Trophoblast cell (in vitro differentiated cells and primary cell): Measurements from ENCODE around the gene ZFHX3.
"Not testable (repeated sequence)": the region's sequence is repeated elsewhere in the genome, so short reads cannot be mapped to it uniquely, and the experiment has no call there.

Experiments
- DNase-seq, 2 donors: peaks; one replicate each; pipeline ENCODE4 v3.0.0-alpha.2; 2016
- H2AFZ ChIP-seq: 2 replicates; pipeline ENCODE4 v1.6.1; 2013; ENCODE audit warnings: low read length, moderate library complexity, mild to moderate bottlenecking; ENCODE audit not compliant: insufficient read depth, poor library complexity
- H2AK5ac ChIP-seq: 2 replicates; pipeline ENCODE4 v1.6.1; 2013; ENCODE audit warnings: mild to moderate bottlenecking, low read length
- H2BK120ac ChIP-seq: 2 replicates; pipeline ENCODE4 v1.6.1; 2013; ENCODE audit warnings: low read length, mild to moderate bottlenecking, moderate library complexity; ENCODE audit not compliant: insufficient read depth, poor library complexity
- H2BK12ac ChIP-seq: 2 replicates; pipeline ENCODE4 v1.6.1; 2013; ENCODE audit warnings: mild to moderate bottlenecking, low read length, moderate library complexity
- H2BK5ac ChIP-seq: 2 replicates; pipeline ENCODE4 v1.6.1; 2013; ENCODE audit warnings: low read length, low read depth, moderate library complexity, mild to moderate bottlenecking; ENCODE audit not compliant: poor library complexity
- H3K14ac ChIP-seq: 2 replicates; pipeline ENCODE4 v1.6.1; 2013; ENCODE audit warnings: mild to moderate bottlenecking, low read length
- H3K18ac ChIP-seq: 2 replicates; pipeline ENCODE4 v1.6.1; 2013; ENCODE audit warnings: mild to moderate bottlenecking, low read length
- H3K23ac ChIP-seq: 2 replicates; pipeline ENCODE4 v1.6.1; 2013; ENCODE audit warnings: low read length
- H3K27ac ChIP-seq: 2 replicates; pipeline ENCODE4 v1.5.1; 2013; ENCODE audit warnings: low read depth, mild to moderate bottlenecking, inconsistent platforms, low read length, moderate library complexity
- H3K27me3 ChIP-seq: 2 replicates; pipeline ENCODE4 v1.6.1; 2013; ENCODE audit warnings: inconsistent platforms, mild to moderate bottlenecking, low read length, moderate library complexity; ENCODE audit not compliant: insufficient read depth
- H3K36me3 ChIP-seq, 2 experiments: 1 replicate in 1 of 2; 2 replicates in 1 of 2; pipeline ENCODE4 v1.6.1; 2013; ENCODE audit warnings: low read length in 2 of 2, mild to moderate bottlenecking in 2 of 2, moderate library complexity in 1 of 2; ENCODE audit not compliant: insufficient read depth in 2 of 2, control insufficient read depth in 1 of 2
- H3K4ac ChIP-seq: 2 replicates; pipeline ENCODE4 v1.6.1; 2013; ENCODE audit warnings: low read depth, mild to moderate bottlenecking, low read length, moderate library complexity
- H3K4me1 ChIP-seq, 2 experiments: 1 replicate in 1 of 2; 2 replicates in 1 of 2; pipeline ENCODE4 v1.6.1; 2013; ENCODE audit warnings: low read length in 2 of 2, mild to moderate bottlenecking in 2 of 2, moderate library complexity in 1 of 2; ENCODE audit not compliant: insufficient read depth in 2 of 2, control insufficient read depth in 1 of 2
- H3K4me2 ChIP-seq: 2 replicates; pipeline ENCODE4 v1.6.1; 2013; ENCODE audit warnings: inconsistent platforms, mild to moderate bottlenecking, low read length, moderate library complexity
- H3K4me3 ChIP-seq: 2 replicates; pipeline ENCODE4 v1.5.1; 2013; ENCODE audit warnings: mild to moderate bottlenecking, low read depth, low read length, inconsistent platforms
- H3K79me1 ChIP-seq: one replicate; pipeline ENCODE4 v1.6.1; 2013; ENCODE audit warnings: low read length
- H3K79me2 ChIP-seq: 2 replicates; pipeline ENCODE4 v1.6.1; 2013; ENCODE audit warnings: low read length, mild to moderate bottlenecking; ENCODE audit not compliant: control insufficient read depth, insufficient read depth, poor library complexity
- H3K9ac ChIP-seq: 2 replicates; pipeline ENCODE4 v1.6.1; 2013; ENCODE audit warnings: mild to moderate bottlenecking, low read length
- H3K9me3 ChIP-seq: 2 replicates; pipeline ENCODE4 v1.6.1; 2013; ENCODE audit warnings: low read depth, mild to moderate bottlenecking, control low read depth, inconsistent platforms, low read length; ENCODE audit not compliant: insufficient read depth
- H4K12ac ChIP-seq: 2 replicates; pipeline ENCODE4 v1.6.1; 2013; ENCODE audit warnings: low read depth, mild to moderate bottlenecking, low read length, moderate library complexity
- H4K8ac ChIP-seq: 2 replicates; pipeline ENCODE4 v1.6.1; 2013; ENCODE audit warnings: low read depth, mild to moderate bottlenecking, low read length, moderate library complexity
- H4K91ac ChIP-seq: one replicate; pipeline ENCODE4 v1.6.1; 2013; ENCODE audit warnings: low read depth, mild to moderate bottlenecking, low read length, moderate library complexity
- WGBS: extraction: QIAGEN DNeasy Blood & Tissue Kit; methylation state at CpG from one replicate; pipeline ENCODE4 v1.1.7; 2013; ENCODE audit warnings: missing lambda C conversion rate; ENCODE audit not compliant: insufficient read length, insufficient coverage; ENCODE audit errors: extremely low coverage; 5-methylcytosine and 5-hydroxymethylcytosine counted together

The ZFHX3 gene

GRCh38 chr16:73072051-73072450 lies 24.1 kb upstream of the ZFHX3 start:
- peaks cover 12 to 21% of the 10 kb centered on the region in 2 experiments for H3K4me1 ChIP-seq
- not testable (repeated sequence) for H3K4me3 ChIP-seq

DNA sequence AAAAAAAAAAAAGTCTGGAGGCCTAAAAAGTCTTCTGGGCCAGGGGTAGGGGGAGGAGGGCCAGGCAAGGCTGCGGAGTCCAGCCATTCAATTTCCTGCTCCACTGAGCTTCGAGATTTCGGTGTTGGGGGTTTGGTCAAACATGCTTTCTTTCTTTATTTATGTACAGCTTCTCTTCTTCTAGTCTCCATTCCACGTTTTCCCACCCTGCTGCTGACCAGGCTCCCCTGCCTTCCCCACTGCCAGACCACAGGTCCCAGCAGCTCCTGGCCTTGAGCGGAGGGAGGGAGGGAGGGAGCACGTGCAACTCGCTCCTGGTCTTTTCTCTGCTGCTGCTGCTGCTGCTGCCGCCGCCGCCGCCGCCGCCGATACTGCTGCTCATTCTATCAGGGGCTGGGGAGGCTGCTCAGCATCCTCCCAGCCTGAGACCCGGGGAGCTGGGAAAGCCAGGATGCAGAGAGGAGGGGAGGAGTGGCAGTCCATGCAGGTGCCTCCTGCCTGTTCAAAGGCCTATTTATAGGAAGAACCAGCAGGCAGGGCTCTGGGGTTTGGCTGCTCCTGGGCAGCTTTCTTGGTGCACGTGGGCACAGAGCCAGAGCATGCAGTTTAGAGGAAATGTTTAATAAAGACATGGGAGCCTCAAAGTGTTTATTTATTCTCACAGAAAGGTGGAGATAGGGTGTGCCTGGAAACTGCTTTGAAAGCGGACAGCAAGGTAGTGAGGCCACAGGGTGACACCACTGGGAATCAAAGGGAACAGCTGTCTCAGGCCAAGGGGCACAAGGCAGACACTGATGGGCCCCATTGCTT lies 23.4 kb upstream of the ZFHX3 start:
- Histone ChIP-seq H3K9me3 (no peaks in the 10 kb centered on the region), H4K91ac (peak overlapping the region; percentile 25), H2AK5ac (no peak overlapping the region), H3K18ac (no peak overlapping the region), H3K27me3 (peaks cover 6% of the 10 kb centered on the region), H3K79me1 (peaks cover 9% of the 10 kb centered on the region), H4K12ac (no peak overlapping the region), H2BK5ac (peak overlapping the region; percentile 8), H3K4me3 (no peak overlapping the region), H2BK120ac (no peak overlapping the region), H3K14ac (no peak overlapping the region), H3K23ac (no peak overlapping the region), H3K27ac (peak overlapping the region; percentile 63), H3K4ac (no peak overlapping the region), H2BK12ac (peak overlapping the region; percentile 37), H4K8ac (no peak overlapping the region), H3K4me1 (peaks cover 18 to 28% of the 10 kb centered on the region in 2 experiments), H3K79me2 (no peaks in the 10 kb centered on the region), H3K9ac (no peak overlapping the region), H3K4me2 (peak overlapping the region; percentile 50), H2AFZ (no peak overlapping the region), H3K36me3 (no peaks in the 10 kb centered on the region)
- DNase-seq = no peak
- no CpG with 5 or more reads among the region's 17 CpGs for WGBS

More at GRCh38 chr16:73072051-73072450, 24.1 kb upstream of the ZFHX3 start:
- not testable (repeated sequence) for H3K9me3 ChIP-seq, H3K36me3 ChIP-seq, H3K79me2 ChIP-seq, H3K27me3 ChIP-seq, H3K27ac ChIP-seq, H3K14ac ChIP-seq, H3K23ac ChIP-seq, H3K79me1 ChIP-seq, H4K12ac ChIP-seq, H3K18ac ChIP-seq, H3K9ac ChIP-seq, H3K4me2 ChIP-seq, H2AFZ ChIP-seq, H2BK5ac ChIP-seq, H4K8ac ChIP-seq, H3K4ac ChIP-seq, DNase-seq, H2AK5ac ChIP-seq, H2BK12ac ChIP-seq, H2BK120ac ChIP-seq
- WGBS = no CpG with 5 or more reads among the region's 9 CpGs
- peak overlapping the region; percentile 12 for H4K91ac ChIP-seq

GRCh38 chr16:73069581-73070262 lies 21.8 kb upstream of the ZFHX3 start:
- no peak overlapping the region for H2AFZ ChIP-seq
- H2BK12ac ChIP-seq = no peak overlapping the region
- H3K9me3 ChIP-seq = peaks cover 2% of the 10 kb centered on the region
- H3K4me3 ChIP-seq = no peak overlapping the region
- H3K79me1 ChIP-seq = peaks cover 12% of the 10 kb centered on the region
- H3K79me2 ChIP-seq = peaks cover 3% of the 10 kb centered on the region
- H3K18ac ChIP-seq = no peak overlapping the region
- no peak overlapping the region for H2AK5ac ChIP-seq
- H3K23ac ChIP-seq = no peak overlapping the region
- H3K27ac ChIP-seq = no peak overlapping the region
- peaks cover 21% of the 10 kb centered on the region for H3K27me3 ChIP-seq
- H4K91ac ChIP-seq = no peak overlapping the region
- H3K4ac ChIP-seq = no peak overlapping the region
- DNase-seq = no peak
- H3K36me3 ChIP-seq = no peaks in the 10 kb centered on the region
- no peak overlapping the region for H3K14ac ChIP-seq
- H3K4me1 ChIP-seq = peaks cover 29 to 36% of the 10 kb centered on the region in 2 experiments
- H3K4me2 ChIP-seq = no peak overlapping the region
- no peak overlapping the region for H2BK120ac ChIP-seq
- no peak overlapping the region for H3K9ac ChIP-seq
- WGBS = no CpG with 5 or more reads among the region's 5 CpGs
- H4K12ac ChIP-seq = no peak overlapping the region
- no peak overlapping the region for H4K8ac ChIP-seq
- no peak overlapping the region for H2BK5ac ChIP-seq

- H2BK120ac ChIP-seq = peak overlapping the region; percentile 73
- H3K9ac ChIP-seq = no peak overlapping the region
- peak overlapping the region; percentile 59 for H3K14ac ChIP-seq
- peaks cover 3% of the 10 kb centered on the region for H3K79me2 ChIP-seq
- peak overlapping the region; percentile 47 for H2BK5ac ChIP-seq
- peak overlapping the region; percentile 47 for H2AFZ ChIP-seq
- DNase-seq = peak; percentile 33 to 52
- no peak overlapping the region for H3K4me3 ChIP-seq
- peak overlapping the region; percentile 66 for H2AK5ac ChIP-seq
- peak overlapping the region; percentile 81 for H2BK12ac ChIP-seq
- peaks cover 32 to 40% of the 10 kb centered on the region in 2 experiments for H3K4me1 ChIP-seq
- H3K4ac ChIP-seq = peak overlapping the region; percentile 13
- no CpG with 5 or more reads among the region's 12 CpGs for WGBS
- H3K79me1 ChIP-seq = peaks cover 14% of the 10 kb centered on the region
- peak overlapping the region; percentile 15 for H3K4me2 ChIP-seq
- H3K23ac ChIP-seq = no peak overlapping the region
- H4K12ac ChIP-seq = peak overlapping the region; percentile 13
- no peaks in the 10 kb centered on the region for H3K36me3 ChIP-seq
- H3K9me3 ChIP-seq = peaks cover 2% of the 10 kb centered on the region
- peak overlapping the region; percentile 84 for H3K27ac ChIP-seq
- H3K27me3 ChIP-seq = peaks cover 30% of the 10 kb centered on the region
- peak overlapping the region; percentile 59 for H4K8ac ChIP-seq
- peak overlapping the region; percentile 50 for H3K18ac ChIP-seq
- peak overlapping the region; percentile 82 for H4K91ac ChIP-seq
These were observed 20.8 kb upstream of the ZFHX3 start for GRCh38 chr16:73068541-73069401.
